Nephron (organoid): ENCODE data around the gene CAMKK2.
A peak's percentile ranks its signal among the peaks of the same experiment; 100 is the strongest.

Experiments used
- H3K27ac Mint-ChIP-seq, 3 experiments: 2 replicates each; pipeline ENCODE4 v1.8.0; 2020; ENCODE audit warnings: mixed read lengths in 3 of 3, mild to moderate bottlenecking in 2 of 3, moderate library complexity in 1 of 3
- H3K27me3 Mint-ChIP-seq: 2 replicates; pipeline ENCODE4 v1.8.0; 2021; ENCODE audit warnings: low read depth, mild to moderate bottlenecking, moderate library complexity, mixed read lengths
- H3K36me3 Mint-ChIP-seq: 2 replicates; pipeline ENCODE4 v1.8.0; 2020; ENCODE audit warnings: low read depth, mixed read lengths
- H3K4me1 Mint-ChIP-seq: 2 replicates; pipeline ENCODE4 v1.8.0; 2020; ENCODE audit warnings: mixed read lengths
- H3K4me3 Mint-ChIP-seq, 3 experiments: 2 replicates each; pipeline ENCODE4 v1.8.0; 2020; ENCODE audit warnings: mild to moderate bottlenecking in 3 of 3, mixed read lengths in 3 of 3, moderate library complexity in 2 of 3
- H3K9me3 Mint-ChIP-seq: 2 replicates; pipeline ENCODE4 v1.8.0; 2020; ENCODE audit warnings: mixed read lengths
- CTCF ChIP-seq, 3 experiments: fragments of 200-600 bp; sonication (generic); IDR thresholded peaks; one replicate each; pipeline ENCODE4 v1.5.0; 2021; ENCODE audit warnings: antibody characterized with exemption in 3 of 3; ENCODE audit not compliant: unreplicated experiment in 3 of 3

CAMKK2 gene

GRCh38 chr12:121238086-121238485, 58.4 kb downstream of the CAMKK2 start:
- Mint-ChIP-seq H3K4me1 (peaks cover 42% of the 10 kb centered on the region), H3K27ac (peak overlapping the region; percentile 80 to 99 (median 95)), H3K36me3 (peaks cover 20% of the 10 kb centered on the region), H3K9me3 (no peaks in the 10 kb centered on the region), H3K4me3 (peak overlapping the region in 1 of 3 experiments; percentile 17), H3K27me3 (no peaks in the 10 kb centered on the region)
- no peak for TF ChIP-seq CTCF (IDR thresholded peaks at IDR 0.05; ENCODE audit: unreplicated experiment in 3 of 3)

GRCh38 chr12:121237415-121237814, 59.1 kb downstream of the CAMKK2 start:
- peaks cover 23% of the 10 kb centered on the region for H3K36me3 Mint-ChIP-seq
- H3K27me3 Mint-ChIP-seq = peaks cover 1% of the 10 kb centered on the region
- peak overlapping the region; percentile 80 to 95 (median 89) for H3K27ac Mint-ChIP-seq
- no peaks in the 10 kb centered on the region for H3K9me3 Mint-ChIP-seq
- H3K4me1 Mint-ChIP-seq = peaks cover 42% of the 10 kb centered on the region
- TF ChIP-seq CTCF (IDR thresholded peaks at IDR 0.05; ENCODE audit: unreplicated experiment in 3 of 3) = no peak
- no peak overlapping the region for H3K4me3 Mint-ChIP-seq

- Mint-ChIP-seq H3K9me3 (no peaks in the 10 kb centered on the region), H3K4me1 (peaks cover 41% of the 10 kb centered on the region), H3K27ac (peak overlapping the region in 1 of 3 experiments; percentile 61), H3K4me3 (no peak overlapping the region), H3K36me3 (peaks cover 23% of the 10 kb centered on the region), H3K27me3 (peaks cover 3% of the 10 kb centered on the region)
- TF ChIP-seq CTCF (IDR thresholded peaks at IDR 0.05; ENCODE audit: unreplicated experiment in 3 of 3) = no peak
Measured at GRCh38 chr12:121236776-121237175, 59.7 kb downstream of the CAMKK2 start.

GRCh38 chr12:121233628-121234020, 62.9 kb downstream of the CAMKK2 start:
- H3K4me1 Mint-ChIP-seq = peaks cover 10% of the 10 kb centered on the region
- peaks cover 13% of the 10 kb centered on the region for H3K36me3 Mint-ChIP-seq
- no peaks in the 10 kb centered on the region for H3K9me3 Mint-ChIP-seq
- no peak for TF ChIP-seq CTCF (IDR thresholded peaks at IDR 0.05; ENCODE audit: unreplicated experiment in 3 of 3)
- no peak overlapping the region for H3K4me3 Mint-ChIP-seq
- H3K27ac Mint-ChIP-seq = no peak overlapping the region
- H3K27me3 Mint-ChIP-seq = peaks cover 3% of the 10 kb centered on the region

GRCh38 chr12:121232977-121233627, 63.4 kb downstream of the CAMKK2 start:
- no peak for TF ChIP-seq CTCF (IDR thresholded peaks at IDR 0.05; ENCODE audit: unreplicated experiment in 3 of 3)
- Mint-ChIP-seq H3K36me3 (peaks cover 13% of the 10 kb centered on the region), H3K4me3 (no peak overlapping the region), H3K27ac (no peak overlapping the region), H3K4me1 (peaks cover 8% of the 10 kb centered on the region), H3K27me3 (peaks cover 3% of the 10 kb centered on the region), H3K9me3 (no peaks in the 10 kb centered on the region)

- H3K27ac Mint-ChIP-seq = no peak overlapping the region
- no peak overlapping the region for H3K4me3 Mint-ChIP-seq
- H3K9me3 Mint-ChIP-seq = no peaks in the 10 kb centered on the region
- peaks cover 13% of the 10 kb centered on the region for H3K36me3 Mint-ChIP-seq
- peaks cover 3% of the 10 kb centered on the region for H3K27me3 Mint-ChIP-seq
- no peak for TF ChIP-seq CTCF (IDR thresholded peaks at IDR 0.05; ENCODE audit: unreplicated experiment in 3 of 3)
- H3K4me1 Mint-ChIP-seq = no peaks in the 10 kb centered on the region
Measured at GRCh38 chr12:121232163-121232562, 64.3 kb downstream of the CAMKK2 start.
